ENCODE data around the gene PPTC7.
"Not testable (repeated sequence)": the region's sequence is repeated elsewhere in the genome, so short reads cannot be mapped to it uniquely, and the experiment has no call there.

The PPTC7 gene

DNA sequence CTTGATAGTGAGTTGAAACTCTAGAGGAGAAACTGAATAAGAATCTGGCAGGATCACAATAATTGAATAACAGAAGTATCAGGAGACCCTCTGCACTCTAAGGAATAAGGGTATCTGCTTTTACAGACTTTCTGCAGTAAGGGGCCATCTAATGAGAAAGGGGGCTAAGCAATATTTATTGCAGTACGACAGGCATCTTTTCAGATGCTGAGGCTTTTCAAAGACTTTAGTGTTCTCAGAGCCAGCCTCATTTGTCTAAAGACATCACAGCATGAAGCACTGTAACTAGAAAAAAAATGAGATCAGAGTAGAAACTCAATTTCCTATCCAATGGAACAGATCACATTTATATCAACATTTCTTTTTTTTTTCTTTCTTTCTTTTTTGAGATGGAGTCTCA lies 22.2 kb downstream of the PPTC7 start:
- DNase-seq, result no peak

DNA sequence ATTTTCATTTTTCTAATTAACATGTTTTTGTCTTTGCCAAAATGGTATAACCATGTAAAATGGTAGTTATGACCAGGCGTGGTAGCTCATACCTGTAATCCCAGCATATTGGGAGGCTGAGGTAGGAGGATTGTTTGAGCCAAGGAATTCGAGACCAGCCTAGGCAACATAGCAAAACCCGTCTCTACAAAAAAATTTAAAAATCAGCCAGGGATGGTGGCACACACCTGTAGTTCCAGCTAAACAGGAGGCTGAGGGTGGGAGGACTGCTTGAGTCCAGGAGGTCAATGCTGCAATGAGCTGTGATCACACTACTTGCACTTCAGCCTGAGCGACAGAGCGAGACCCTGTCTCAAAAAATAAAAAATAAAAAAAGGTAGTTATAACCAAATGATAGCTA lies 23.1 kb downstream of the PPTC7 start:
- no peak for DNase-seq

DNA sequence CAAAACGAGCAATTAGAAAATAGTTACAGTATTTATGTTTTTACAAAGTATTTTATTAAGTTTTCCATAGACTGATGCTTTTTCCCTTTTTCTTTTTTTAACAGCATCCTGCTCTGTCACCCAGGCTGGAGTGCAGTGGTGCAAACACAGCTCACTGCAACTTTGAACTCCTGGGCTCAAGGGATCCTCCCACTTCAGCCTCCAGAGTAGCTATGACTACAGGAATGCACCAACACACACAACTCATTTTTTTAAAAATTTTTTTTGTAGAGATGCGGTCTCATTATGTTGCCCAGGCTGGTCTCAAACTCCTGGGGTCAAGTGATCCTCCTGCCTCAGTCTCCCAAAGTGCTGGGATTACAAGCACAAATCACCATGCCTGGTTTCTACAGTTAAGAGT lies 24.2 kb downstream of the PPTC7 start:
- DNase-seq, result not testable (repeated sequence)

DNA sequence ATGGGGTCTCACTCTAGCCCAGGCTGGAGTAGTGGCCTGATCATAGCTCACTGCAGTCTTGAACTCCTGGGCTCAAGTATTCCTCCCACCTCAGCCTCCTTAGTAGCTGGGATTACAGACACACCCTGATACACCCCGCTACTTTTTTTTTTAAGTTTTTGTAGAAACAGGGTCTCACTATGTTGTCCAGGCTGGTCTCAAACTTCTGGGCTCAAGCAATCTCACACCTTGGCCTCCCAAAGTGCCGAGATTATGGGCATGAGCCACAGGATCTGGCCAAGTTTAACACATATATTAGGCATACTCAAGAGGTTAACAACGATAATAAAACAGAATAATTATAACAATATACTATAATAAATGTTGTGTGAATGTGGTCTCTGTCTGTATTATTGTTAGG lies 25.8 kb downstream of the PPTC7 start:
- no peak for DNase-seq

DNA sequence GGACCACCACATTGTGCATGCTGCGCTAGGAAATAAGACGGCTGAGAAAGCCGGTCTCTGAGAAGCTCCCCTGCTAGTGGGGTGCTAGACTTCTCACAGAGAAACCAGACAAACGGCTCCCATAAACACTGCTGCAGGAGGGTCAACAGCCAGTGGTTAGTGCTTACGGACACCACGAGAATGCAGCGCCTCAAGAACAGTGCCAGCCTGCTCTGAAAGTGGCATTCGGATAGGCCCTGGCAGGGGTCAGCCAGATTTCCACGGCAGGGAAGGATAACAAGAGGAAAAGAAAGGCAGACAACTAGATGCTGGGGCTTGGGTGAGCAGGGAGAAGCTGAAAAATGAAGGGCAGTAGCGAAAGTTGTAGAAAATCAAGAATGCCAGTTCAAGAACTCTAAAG lies 26.4 kb downstream of the PPTC7 start:
- DNase-seq, result no peak

DNA sequence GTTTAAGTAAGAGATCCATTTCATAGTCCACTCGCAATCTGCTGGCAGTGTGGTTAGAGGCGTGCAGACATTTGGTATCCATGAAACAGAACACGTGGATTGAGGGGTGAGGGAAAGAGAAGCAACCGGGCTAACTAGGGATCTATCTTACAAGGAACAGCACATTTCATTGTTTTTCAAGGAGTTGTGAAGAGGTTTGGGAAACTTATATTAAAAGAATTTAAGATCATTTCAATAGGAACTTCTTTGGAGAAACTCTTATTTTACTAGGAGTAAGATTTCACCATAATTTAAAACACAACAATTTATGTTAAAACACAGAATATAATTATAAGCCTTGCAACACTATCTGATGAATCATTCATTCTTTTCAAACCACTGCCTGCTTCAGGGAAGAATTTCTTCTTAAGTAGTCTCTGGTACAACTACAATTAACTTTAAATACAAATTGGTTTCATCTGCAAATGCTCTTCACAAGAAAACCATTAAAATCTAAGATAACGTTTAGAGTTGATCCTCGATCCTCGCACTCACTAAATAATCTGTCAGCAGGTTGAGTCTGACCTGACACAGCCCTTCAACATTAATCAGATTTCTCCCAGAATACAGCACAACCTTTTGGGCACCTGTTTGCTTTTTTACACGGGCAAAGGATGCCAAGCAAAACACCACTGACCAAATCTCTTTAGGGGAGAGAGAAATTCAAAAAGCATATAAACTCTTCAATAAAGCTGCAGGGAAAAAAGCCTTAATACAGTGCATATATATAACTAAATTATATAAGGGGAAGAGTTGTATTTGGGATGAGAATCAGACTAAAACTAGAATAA lies 27.3 kb downstream of the PPTC7 start:
- no peak for DNase-seq

DNA sequence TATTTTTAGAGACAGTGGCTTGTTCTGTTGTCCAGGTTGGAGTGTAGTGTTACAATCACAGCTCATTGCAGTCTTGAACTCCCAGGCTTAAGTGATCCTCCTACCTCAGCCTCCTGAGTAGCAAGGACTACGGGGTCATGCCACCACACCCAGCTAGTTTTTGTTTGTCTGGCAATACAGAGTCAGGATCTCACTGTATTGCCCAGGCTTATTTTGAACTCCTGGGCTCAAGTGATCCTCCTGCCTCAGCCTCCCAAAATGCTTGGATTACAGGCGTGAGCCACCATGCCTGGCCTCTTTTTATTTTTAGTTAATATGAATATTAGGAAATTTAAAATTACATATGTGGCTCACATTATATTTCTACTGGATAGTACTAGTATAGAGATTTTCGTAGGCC lies 28.9 kb downstream of the PPTC7 start:
- DNase-seq, result no peak

DNA sequence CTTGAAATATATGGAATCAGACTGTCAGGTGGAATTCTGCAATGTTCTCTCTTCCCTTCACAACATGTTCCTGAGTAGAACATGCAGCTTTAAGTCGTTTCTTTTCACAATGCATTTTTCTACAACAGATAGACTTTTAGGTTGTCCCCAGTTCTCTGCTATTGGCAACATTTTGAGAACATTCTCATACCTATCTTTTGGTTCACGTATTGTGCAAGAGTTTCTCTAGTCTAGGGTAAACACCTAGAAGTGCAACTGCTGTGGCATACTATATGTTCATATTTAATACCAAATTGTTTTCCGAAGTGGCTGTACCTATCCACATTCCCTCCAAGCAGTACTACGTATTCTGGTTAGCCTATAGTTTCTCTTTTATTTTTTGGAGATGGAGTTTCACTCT lies 32.1 kb downstream of the PPTC7 start:
- no peak for DNase-seq

DNA sequence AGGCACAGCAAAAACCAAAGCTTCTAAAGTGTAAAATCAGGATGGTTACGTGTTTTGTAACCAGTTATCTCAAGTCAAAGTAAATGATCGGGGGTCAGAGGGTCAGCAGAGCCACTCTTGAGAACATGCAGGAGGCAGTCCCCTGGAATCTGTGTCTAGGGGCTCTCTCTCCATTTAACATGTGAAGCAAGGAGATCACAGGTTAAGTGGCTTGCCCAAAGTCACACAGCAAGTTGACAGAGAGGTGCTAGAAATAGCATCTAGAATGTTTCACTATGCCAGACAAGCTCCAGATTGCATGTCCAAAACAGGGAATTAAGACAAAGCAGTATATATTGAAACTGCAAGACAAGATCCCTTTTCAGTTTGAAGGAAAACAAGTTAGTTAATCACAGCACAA lies 33.4 kb downstream of the PPTC7 start:
- no peak for DNase-seq

DNA sequence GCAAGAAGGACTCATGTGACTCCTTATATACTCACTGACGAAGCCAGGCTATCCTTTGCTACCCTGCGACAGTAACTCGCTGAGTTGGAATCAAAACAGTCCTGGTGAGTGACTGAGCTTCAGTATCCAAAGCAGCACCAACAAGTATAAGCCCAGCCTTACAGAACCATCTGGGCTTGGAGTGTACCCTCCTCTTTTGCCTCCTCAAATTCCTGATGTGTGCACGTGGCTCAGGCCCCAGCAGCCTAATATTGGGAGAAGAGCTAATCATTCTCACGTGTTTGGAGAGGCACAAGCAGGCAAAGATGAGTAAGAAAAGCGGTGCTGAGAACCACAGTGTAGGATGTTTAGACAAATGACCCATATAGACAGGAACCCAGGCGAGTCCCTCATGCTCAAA lies 34.4 kb downstream of the PPTC7 start:
- DNase-seq, result no peak

DNA sequence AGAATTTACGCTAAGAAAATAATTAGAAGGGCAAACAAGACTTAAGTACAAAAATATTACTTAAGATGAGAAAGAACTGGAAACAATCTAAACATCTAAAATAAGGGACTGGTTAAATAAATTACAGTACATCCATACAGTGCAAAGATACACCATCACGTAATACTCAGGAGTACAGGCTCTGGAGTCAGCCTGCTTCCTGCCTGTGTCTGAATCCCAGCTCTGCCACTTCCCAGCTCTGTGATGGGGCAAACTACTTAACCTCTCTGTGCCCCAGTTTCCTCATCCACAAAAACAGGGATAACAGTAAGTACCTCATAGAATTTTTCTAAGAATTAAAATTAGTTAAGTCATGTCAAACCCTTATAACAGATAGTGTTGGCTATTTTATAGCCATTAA lies 36.0 kb downstream of the PPTC7 start:
- DNase-seq, result no peak

DNA sequence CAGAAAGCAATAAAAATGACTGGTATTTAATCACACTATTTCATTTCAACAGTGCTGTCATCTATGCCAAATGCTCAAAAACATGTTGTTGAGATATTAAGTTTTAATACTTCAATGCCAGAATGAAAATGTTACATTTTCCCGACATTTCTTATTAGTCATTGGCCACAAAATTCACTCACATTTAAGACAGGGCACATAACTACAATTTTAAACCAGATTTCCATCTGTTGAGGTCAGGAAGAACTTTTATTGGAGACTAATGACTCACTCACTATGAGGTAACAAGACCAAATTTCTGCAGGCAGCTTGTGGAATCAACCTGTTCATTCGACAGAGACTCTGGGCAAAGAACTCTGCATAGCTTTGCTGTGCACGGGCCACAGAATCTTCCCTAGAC lies 36.8 kb downstream of the PPTC7 start:
- no peak for DNase-seq

DNA sequence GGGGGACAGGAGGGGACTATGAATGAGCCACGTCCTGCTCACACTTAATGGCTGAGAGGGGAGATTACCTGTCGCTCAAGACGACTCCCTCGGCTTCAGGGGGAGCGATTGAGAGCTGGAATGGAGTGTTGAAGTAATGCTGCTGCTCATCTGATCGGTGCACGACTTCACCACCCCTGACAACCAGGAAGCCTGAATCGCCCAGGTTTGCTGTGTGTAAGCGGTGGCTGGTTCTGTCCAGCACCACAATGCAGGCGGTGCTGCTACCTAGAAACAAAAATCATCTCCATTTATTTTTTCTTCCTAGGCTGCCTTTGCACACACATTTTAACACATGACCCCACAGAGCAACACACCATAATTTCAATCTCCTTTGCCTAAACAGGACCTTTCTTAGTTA lies 37.3 kb downstream of the PPTC7 start:
- DNase-seq, result no peak

DNA sequence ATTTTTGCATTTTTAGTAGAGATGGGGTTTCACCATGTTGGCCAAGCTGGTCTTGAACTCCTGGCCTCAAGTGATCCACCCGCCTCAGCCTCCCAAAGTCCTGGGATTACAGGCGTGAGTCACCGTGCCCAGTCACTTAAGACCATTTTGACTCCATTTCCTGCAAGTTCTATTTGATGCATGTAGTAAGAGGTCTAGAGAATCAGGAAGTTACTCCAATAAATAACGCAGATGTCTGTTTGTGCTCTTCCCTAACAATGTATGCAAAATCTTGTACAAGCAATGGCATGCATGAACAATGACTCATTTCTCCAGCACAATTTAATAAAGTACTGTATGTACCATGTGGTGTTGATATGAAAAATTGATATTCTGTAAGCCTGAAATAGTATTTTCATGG lies 37.9 kb downstream of the PPTC7 start:
- not testable (repeated sequence) for DNase-seq

DNA sequence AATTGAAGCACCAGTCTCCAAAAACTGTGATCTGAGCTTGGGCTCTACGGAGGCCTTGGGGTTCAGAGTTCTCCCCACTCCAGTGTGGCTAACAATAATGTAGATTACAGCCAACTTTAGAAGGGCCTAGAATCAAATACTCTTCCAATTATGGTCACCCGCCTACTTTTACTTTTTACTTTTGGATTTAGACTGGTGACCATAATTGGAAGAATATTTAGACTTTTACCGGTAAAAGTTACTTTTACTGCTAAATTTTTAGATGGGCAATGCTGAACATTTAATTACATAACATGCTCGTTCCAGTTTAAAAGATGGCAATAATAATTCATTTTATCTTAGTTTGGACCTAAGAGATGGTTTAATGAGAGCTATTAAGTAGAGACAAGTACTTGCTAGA lies 39.2 kb downstream of the PPTC7 start:
- DNase-seq, result no peak

DNA sequence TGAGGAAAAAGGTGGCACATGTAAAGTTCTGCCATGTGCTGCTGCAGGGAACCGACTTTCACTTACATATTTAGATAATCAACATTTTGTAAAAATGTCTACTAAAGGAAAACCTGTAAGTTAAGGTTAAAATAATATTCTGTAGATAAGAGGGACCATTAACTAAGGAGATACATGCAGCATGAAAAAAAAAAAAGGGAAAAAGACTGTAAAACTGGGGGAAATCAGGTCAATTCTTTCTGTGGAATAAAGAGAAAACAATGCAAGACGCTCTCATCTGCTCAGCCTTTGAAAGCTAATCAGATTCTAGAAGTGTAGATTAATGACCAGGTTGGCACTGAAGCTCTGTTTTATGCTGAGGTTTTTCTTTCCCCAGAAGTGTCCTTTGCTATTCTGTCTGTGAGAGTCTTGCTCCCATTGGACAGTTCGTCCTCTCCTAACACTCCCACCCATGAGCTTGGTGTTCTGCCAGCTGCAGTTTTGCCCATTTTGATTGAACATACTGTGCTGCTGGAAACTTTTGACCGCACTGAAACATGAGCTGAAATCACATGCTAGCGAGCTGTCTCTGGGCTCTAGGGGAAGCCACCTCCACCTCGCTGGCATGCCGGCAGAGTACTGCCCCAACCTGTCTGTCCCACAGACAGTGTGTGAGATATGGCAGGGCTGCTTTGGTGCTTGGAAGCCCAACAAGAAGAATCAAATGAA lies 39.7 kb downstream of the PPTC7 start:
- no peak for DNase-seq

DNA sequence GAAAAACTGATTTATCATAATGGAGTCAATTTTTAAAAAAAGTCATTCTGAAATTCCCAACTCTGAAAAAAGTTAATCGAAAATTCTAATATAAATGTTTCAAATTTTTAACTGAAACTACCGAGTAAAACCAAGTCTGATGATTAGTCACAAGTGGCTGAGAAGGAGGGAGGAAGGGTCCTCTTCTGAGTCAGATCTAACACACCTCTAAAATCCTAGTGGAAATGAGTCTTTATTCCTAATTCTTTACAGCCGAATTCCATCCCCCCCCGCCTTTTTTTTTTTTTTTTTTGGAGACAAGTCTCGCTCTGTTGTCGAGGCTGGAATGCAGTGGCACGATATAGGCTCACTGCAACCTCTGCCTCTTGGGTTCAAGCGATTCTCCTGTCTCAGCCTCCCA lies 43.1 kb downstream of the PPTC7 start:
- DNase-seq, result no peak

DNA sequence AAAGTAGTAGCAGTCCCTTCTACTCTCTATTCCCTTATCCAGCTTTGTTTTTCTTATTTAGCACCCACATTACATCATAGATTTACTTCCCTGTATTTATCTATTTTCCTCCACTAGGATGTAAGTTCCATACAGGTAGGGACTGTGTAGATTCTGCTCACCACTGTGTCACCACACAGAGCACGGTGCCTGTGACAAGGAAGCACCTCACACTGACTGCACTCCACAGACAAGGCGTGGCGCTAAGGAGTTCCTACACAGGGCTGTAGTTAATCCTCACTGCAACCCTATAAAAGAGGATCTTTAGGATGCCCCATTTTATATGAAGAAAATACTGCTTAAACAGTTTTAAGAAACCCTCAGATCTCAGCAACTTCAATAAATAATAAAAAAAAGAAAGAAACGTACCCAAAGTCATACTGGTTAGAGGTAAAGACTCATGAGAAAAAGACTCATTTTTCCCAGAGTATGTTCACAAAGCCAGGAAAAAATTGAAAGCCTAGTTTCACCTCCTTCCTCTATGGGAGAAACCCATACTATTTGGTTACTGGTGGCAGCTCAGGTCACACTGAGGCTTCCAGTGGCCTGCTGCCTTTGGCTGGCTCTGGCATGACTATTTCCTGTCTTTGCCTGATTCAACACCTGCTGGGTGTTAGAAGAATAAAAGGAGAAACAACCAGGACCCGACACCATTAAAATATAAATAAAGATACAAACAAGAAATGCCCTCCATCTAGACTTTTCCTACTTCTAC lies 44.1 kb downstream of the PPTC7 start:
- DNase-seq, result no peak

DNA sequence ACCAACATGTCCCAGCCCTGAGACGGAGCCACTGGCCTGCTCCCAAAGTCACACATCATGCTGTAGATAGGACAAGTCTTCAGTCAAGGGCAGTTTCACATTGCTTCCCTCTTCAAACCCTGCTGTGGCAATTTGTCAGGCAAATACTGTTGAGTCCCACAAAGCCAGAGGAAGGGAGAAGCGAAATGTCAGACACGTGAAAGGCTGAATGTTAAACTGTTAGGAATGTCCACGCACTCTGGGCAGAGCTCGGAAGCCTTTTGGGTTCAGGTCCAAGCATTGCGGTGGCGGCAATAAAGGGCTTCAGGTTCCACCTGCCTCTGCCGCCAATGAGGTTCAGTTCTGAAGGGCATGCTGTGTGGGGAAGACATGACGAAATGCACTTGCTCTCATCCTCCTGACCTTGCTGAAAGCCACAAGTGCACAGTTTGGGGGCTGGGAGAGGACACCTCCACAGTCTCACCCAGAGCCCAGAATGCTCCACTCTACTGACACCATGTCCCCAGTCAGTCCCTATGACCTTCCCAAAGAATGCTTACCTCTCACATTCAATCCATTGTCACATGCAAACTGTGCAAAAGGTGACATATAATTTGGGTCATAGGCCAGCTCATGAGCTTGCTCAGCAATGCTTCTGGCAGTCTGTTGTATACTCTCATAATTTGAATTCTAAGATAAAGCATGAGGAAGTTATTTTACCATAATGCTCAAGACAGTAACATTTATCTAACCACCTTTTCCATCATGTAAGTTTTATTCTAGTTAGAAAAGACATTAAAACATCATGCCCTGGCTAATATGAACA lies 45.3 kb downstream of the PPTC7 start:
- no peak for DNase-seq

DNA sequence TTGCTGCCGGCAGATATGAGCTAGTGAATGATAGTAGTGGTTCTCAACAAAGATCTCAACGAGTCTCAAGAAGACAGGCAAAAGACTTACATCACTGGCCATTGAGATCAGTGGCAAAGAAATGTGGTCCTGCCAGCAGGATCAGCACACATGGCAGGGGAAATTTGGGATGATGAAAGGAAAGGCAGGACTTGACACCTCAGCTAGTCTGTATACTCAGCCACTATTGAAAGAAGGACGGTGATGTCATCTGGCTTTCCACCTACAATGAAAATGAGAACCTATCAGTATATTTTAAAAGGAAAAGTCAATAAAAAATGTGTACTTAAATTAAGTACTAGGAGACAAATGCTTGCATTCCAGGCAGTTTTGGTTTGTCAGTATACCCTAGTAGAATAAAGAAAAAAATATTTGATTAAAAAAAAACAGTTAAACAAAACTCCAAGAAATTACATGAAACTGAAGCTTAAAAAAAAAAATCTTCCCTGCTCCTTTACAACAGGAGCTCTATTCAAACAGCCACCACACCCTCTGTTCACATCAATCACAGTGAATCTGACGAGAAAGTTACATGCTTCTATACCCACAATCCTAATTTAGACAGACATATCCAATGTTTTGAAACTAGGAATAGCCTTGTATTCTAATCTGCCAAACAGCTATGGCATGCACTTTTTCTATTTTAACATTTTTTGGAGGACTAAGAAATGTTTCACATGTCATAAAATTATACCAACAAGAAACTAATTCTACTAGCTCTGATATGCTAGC lies 46.1 kb downstream of the PPTC7 start:
- no peak for DNase-seq

DNA sequence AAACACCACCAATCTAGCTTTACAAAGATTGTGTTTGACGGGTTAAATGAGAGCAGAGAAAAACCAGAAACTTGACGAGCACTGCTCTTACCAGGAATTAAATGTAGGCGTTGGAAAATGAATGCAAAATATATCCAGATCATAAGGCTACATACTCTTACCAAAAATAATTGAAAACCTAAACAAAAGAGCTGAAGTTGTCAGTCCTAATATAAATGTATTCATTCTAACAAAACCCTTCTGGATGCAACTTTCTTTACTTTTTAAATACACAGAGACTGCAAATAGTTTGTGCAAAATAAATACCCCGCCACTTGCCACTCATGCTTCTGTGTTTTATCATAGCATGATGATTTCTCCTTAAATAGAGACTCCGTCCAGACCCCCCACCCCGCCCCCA lies 48.3 kb downstream of the PPTC7 start:
- no peak for DNase-seq

DNA sequence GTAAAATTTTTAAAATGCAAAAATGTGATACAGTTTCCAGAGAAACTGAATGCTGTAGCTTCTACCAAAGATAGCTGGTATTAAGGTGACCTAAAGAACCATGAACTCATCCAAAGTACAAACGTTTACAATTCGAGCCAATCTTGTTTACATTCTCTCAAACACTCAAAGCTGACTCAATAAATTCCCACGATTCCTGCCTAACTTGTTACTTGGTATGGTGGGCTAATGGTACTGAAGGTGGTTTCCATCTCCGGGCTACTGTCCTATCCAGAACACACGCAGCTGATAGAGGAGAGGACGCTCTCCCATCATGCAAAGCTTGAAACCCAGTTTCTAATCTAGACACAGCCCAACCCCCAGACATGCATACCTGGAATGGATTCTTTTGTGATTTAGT lies 49.5 kb downstream of the PPTC7 start:
- no peak for DNase-seq

Data from CD4-positive, alpha-beta T cell treated with Interleukin-6 for 4 hours (primary cell).